Transverse colon (tissue), 4 donors: Measurements from ENCODE around the gene SPATA31C1. TPM values are rescaled to one million over a fixed set of nuclear protein-coding genes. Genes with fewer than 3 reads are reported as not detected.

Experiments
- DNase-seq: peaks from one replicate; pipeline ENCODE4 v3.0.0-alpha.2; 2019
- H3K27ac ChIP-seq, 4 donors: fragments of 200-600 bp; sonication (generic); 2 replicates each; pipeline ENCODE4 v1.5.1; 2016 to 2018; ENCODE audit warnings: inconsistent platforms in 4 of 4
- H3K27me3 ChIP-seq: fragments of 200-600 bp; sonication (generic); 2 replicates; pipeline ENCODE4 v1.5.1; 2017; ENCODE audit warnings: inconsistent platforms
- H3K36me3 ChIP-seq, 4 donors: fragments of 200-600 bp; sonication (generic); 2 replicates each; pipeline ENCODE4 v1.5.1; 2017 to 2019; ENCODE audit warnings: inconsistent platforms in 4 of 4
- H3K4me1 ChIP-seq, 4 donors: fragments of 200-600 bp; sonication (generic); 2 replicates each; pipeline ENCODE4 v1.5.1; 2017 to 2020; ENCODE audit warnings: inconsistent platforms in 4 of 4
- H3K4me3 ChIP-seq, 4 donors: fragments of 200-600 bp; sonication (generic); 1 replicate in 1 of 4; 2 replicates in 3 of 4; pipeline versions ENCODE4 v1.5.1 to v1.6.1; 2017 to 2019; ENCODE audit warnings: inconsistent platforms in 4 of 4
- H3K9me3 ChIP-seq, 2 donors: fragments of 200-600 bp; sonication (generic); 2 replicates each; pipeline ENCODE4 v1.5.1; 2017 to 2019; ENCODE audit warnings: inconsistent platforms in 2 of 2
- CTCF ChIP-seq, 5 experiments: fragments of 200-600 bp in 3 of 5; fragments of 450-650 bp in 2 of 5; sonication (generic) in 3 of 5; IDR thresholded peaks; 1 replicate in 2 of 5; 2 replicates in 3 of 5; pipeline ENCODE4 v1.5.1; 2016 to 2017; ENCODE audit warnings: antibody characterized with exemption in 5 of 5, inconsistent platforms in 3 of 5, mild to moderate bottlenecking in 2 of 5, moderate library complexity in 1 of 5
- EP300 ChIP-seq: sonication (generic); formaldehyde crosslinking; IDR thresholded peaks from one replicate; pipeline ENCODE4 v1.6.1; 2017; ENCODE audit warnings: antibody characterized with exemption, low read depth
- POLR2A ChIP-seq: fragments of 450-650 bp; IDR thresholded peaks from one replicate; pipeline ENCODE4 v1.6.1; 2016; ENCODE audit warnings: antibody characterized with exemption, mild to moderate bottlenecking, moderate library complexity
- POLR2AphosphoS5 ChIP-seq, 3 donors: sonication (generic); formaldehyde crosslinking; IDR thresholded peaks; one replicate each; pipeline ENCODE4 v1.6.1; 2016; ENCODE audit warnings: antibody characterized with exemption in 3 of 3
- WGBS, 2 donors: methylation state at CpG; one replicate each; pipeline ENCODE4 v1.1.5; 2018; ENCODE audit warnings: low coverage in 1 of 2; 5-methylcytosine and 5-hydroxymethylcytosine counted together
- in situ Hi-C, 4 donors: fragments of 200-750 bp; cut with MboI; loops; one replicate each; pipeline versions ENCODE4 v1.15.0 to v1.15.1; 2017; ENCODE audit warnings: low sequenced_read_pairs in 3 of 4, low pct_ligation_motif_present in 1 of 4, low pct_unique_long_range_greater_than_20kb in 1 of 4
- intact Hi-C: fragments of 100-400 bp; cut with DNase I; formaldehyde crosslinking; loops from one replicate; pipeline ENCODE4 v1.15.1; 2023; ENCODE audit warnings: low total_unique reads
- total RNA-seq, 4 donors: library from RNA; depleted of rRNA; stranded (reverse); fragments of >200 nt; gene quantifications; one replicate each; pipeline ENCODE4 v1.1.0, GENCODE V29; 2016

Gene SPATA31C1
- total RNA-seq, 4 donors from 2014 or later, result not detected

GRCh38 chr9:87944096-87944495 lies 26.3 kb downstream of the SPATA31C1 start:
- in situ Hi-C loops (no loop called here), intact Hi-C loops (no loop called here)
- WGBS, 2 donors, result 78% methylated on average over 21 of the region's 21 CpGs; no CpG with 5 or more reads in 1 of the 2 donors
- H3K36me3 ChIP-seq, result no peaks in the 10 kb centered on the region
- H3K4me1 ChIP-seq, result no peaks in the 10 kb centered on the region
- H3K27me3 ChIP-seq, result no peaks in the 10 kb centered on the region
- DNase-seq, result no peak
- H3K9me3 ChIP-seq, result no peaks in the 10 kb centered on the region
- H3K27ac ChIP-seq, result no peak overlapping the region
- no peak overlapping the region for H3K4me3 ChIP-seq
- no peak for TF ChIP-seq POLR2AphosphoS5 (IDR thresholded peaks at IDR 0.05)
- no peak for TF ChIP-seq CTCF (IDR thresholded peaks at IDR 0.05)
- no peak for TF ChIP-seq EP300
- no peak for TF ChIP-seq POLR2A

GRCh38 chr9:87944682-87945081 lies 26.9 kb downstream of the SPATA31C1 start:
- WGBS, 2 donors, result 67 to 76% methylated on average over 1 to 2 of the region's 21 CpGs
- H3K36me3 ChIP-seq, result no peaks in the 10 kb centered on the region
- no peaks in the 10 kb centered on the region for H3K27me3 ChIP-seq
- H3K9me3 ChIP-seq, result no peaks in the 10 kb centered on the region
- intact Hi-C loops (no loop called here), in situ Hi-C loops (no loop called here)
- no peak overlapping the region for H3K27ac ChIP-seq
- DNase-seq, result no peak
- peak overlapping the region in 1 of 4 donors; percentile 26 for H3K4me3 ChIP-seq
- H3K4me1 ChIP-seq, result no peaks in the 10 kb centered on the region
- TF ChIP-seq POLR2AphosphoS5 (IDR thresholded peaks at IDR 0.05) (no peak), EP300 (no peak), CTCF (IDR thresholded peaks at IDR 0.05) (no peak), POLR2A (no peak)

GRCh38 chr9:87950296-87950695 lies 32.5 kb downstream of the SPATA31C1 start:
- Histone ChIP-seq H3K4me1 (no peaks in the 10 kb centered on the region), H3K9me3 (peaks cover 0 to 8% of the 10 kb centered on the region in 2 donors), H3K27me3 (no peaks in the 10 kb centered on the region), H3K36me3 (no peaks in the 10 kb centered on the region), H3K4me3 (no peak overlapping the region), H3K27ac (no peak overlapping the region)
- in situ Hi-C loops, result loop anchor here in 3 of 4 donors (10.0 to 25.0 kb wide), 3 partner anchors 112 to 637 kb away; no protein-coding TSS in a partner anchor
- no peak for TF ChIP-seq POLR2AphosphoS5 (IDR thresholded peaks at IDR 0.05)
- no peak for TF ChIP-seq POLR2A
- TF ChIP-seq EP300, result no peak
- no peak for TF ChIP-seq CTCF (IDR thresholded peaks at IDR 0.05)
- 78 to 86% methylated on average over 1 of the region's 1 CpG for WGBS, 2 donors
- no peak for DNase-seq
- intact Hi-C loops, result no loop called here

- H3K27me3 ChIP-seq, result no peaks in the 10 kb centered on the region
- intact Hi-C loops, result no loop called here
- no peak overlapping the region for H3K4me3 ChIP-seq
- H3K27ac ChIP-seq, result no peak overlapping the region
- in situ Hi-C loops, result loop anchor here in 3 of 4 donors (10.0 to 25.0 kb wide), 3 partner anchors 111 to 636 kb away; no protein-coding TSS in a partner anchor
- DNase-seq, result no peak
- H3K4me1 ChIP-seq, result no peaks in the 10 kb centered on the region
- TF ChIP-seq EP300 (no peak), CTCF (IDR thresholded peaks at IDR 0.05) (peak; percentile 42 to 63 (median 52))
- peaks cover 0 to 8% of the 10 kb centered on the region in 2 donors for H3K9me3 ChIP-seq
- H3K36me3 ChIP-seq, result no peaks in the 10 kb centered on the region
- 82% methylated on average over 4 of the region's 4 CpGs; no CpG with 5 or more reads in 1 of the 2 donors for WGBS, 2 donors
Observed at GRCh38 chr9:87950765-87951488, 33.2 kb downstream of the SPATA31C1 start.
